ENCODE measurements around the gene ANAPC4.
A peak's percentile ranks its signal among the peaks of the same experiment; 100 is the strongest.

ANAPC4 gene

DNA sequence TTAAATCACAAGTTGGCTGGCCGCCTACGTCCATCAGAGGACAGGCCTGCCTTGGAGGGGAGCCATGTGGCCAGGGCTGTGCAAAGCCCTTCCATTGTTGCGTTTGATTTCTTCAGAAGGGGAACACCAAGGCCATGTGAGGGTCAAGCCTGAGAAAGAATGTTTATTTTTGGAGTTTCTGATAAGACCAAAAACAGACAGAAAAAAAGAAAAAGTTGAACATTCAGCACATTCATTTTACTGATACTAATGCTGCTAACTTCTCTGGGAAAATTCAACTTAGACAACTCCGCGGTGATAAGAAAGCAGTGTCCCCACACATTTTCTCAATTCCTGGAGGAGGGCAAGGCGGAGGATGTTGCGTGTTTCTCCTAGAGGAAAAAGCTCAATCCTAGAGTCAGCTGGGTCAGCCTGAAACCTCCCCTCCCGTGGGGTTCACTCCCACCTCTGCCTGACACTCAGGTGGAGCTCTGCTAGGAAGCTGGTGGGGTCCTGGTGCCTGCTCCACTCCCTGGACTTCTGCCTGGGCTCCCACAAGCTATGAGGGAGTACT, 63.5 kb downstream of the ANAPC4 start:
- no peak for ATAC-seq
- H3K36me3 Mint-ChIP-seq = peaks cover 5% of the 10 kb centered on the region
- H3K9me3 Mint-ChIP-seq = peaks cover 5% of the 10 kb centered on the region
- no peaks in the 10 kb centered on the region for H3K27me3 Mint-ChIP-seq
- no peak overlapping the region for H3K4me3 Mint-ChIP-seq
- no peak overlapping the region for H3K27ac Mint-ChIP-seq
- H3K4me1 Mint-ChIP-seq = no peaks in the 10 kb centered on the region

DNA sequence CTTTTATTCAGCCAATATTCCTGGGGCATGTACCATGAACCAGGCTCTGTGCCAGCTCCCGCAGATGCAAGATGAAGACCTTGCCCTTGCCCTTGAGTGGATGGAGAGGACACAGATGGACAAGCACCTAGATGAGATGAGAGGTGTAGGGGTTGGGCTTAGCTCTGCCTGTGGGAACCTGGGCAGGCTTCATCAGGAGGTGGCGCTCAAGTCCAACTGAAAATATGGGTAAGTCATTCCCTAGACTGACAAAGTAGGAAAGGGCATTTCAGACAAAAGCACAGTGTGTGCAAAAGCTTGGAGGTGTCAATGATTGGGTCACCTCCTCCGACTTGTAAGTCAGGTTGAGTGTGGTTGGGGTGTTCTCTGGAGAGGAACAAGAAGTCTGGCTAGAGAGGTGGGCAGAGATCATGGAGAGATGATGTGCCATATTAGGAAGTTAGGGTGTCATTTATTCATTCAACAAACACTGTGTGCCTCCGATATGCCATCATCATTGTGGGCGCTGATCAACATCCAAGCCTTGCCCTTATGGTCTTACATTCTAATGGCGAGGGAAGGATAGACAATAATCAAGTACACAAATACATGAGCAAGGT, 64.6 kb downstream of the ANAPC4 start:
- peaks cover 5% of the 10 kb centered on the region for H3K36me3 Mint-ChIP-seq
- peak; percentile 34 for ATAC-seq

DNA sequence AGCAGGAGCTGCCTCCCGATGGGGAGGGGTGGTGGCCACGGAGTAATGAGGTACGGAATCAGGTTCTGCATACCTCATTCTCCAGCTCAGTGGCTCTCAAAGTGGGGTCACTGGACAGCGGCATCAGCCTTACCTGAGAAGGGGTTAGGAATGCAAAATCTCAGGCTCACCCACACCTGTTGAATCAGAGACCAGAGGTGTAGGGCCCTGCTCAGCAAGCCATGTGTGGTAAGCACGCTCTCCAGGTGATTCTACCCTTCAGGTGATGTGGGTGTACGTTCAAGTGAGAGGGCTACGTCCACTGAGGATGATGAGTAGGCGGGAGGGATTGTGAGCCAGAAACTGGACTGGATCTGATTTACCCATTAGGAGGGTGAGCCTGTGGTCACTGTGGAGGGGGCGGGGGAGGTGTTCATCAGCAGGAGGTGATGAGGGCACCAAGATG, 65.8 kb downstream of the ANAPC4 start:
- no peak overlapping the region for H3K4me3 Mint-ChIP-seq
- no peak for ATAC-seq
- no peaks in the 10 kb centered on the region for H3K27me3 Mint-ChIP-seq
- H3K36me3 Mint-ChIP-seq = peaks cover 5% of the 10 kb centered on the region
- peaks cover 5% of the 10 kb centered on the region for H3K9me3 Mint-ChIP-seq
- no peaks in the 10 kb centered on the region for H3K4me1 Mint-ChIP-seq
- H3K27ac Mint-ChIP-seq = no peak overlapping the region

More for the DNA sequence above, 64.6 kb downstream of the ANAPC4 start:
- no peak overlapping the region for H3K27ac Mint-ChIP-seq
- no peaks in the 10 kb centered on the region for H3K27me3 Mint-ChIP-seq
- no peaks in the 10 kb centered on the region for H3K4me1 Mint-ChIP-seq
- peaks cover 5% of the 10 kb centered on the region for H3K9me3 Mint-ChIP-seq
- H3K4me3 Mint-ChIP-seq = no peak overlapping the region

DNA sequence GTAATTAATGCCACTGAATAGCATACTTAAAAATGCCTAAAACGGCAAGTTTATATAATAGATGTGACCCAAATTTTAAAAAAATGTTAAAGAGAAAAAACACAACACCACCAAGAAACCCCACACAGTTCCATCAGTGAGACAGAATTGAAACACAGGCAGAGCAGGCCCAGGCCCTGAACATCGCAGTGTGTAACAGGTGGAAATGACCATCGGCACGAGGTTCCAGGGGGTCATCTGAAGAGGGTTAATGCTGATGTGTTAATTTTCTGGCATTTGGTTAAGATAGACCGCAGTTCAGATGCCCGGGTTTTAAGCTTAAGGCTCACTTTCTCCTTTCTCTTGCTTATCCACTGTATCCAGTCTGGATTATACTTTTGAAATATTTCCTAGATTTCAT, 66.8 kb downstream of the ANAPC4 start:
- ATAC-seq = no peak
- no peaks in the 10 kb centered on the region for H3K27me3 Mint-ChIP-seq
- H3K4me3 Mint-ChIP-seq = no peak overlapping the region
- peaks cover 4% of the 10 kb centered on the region for H3K9me3 Mint-ChIP-seq
- H3K27ac Mint-ChIP-seq = no peak overlapping the region
- H3K36me3 Mint-ChIP-seq = peaks cover 3% of the 10 kb centered on the region
- no peaks in the 10 kb centered on the region for H3K4me1 Mint-ChIP-seq

DNA sequence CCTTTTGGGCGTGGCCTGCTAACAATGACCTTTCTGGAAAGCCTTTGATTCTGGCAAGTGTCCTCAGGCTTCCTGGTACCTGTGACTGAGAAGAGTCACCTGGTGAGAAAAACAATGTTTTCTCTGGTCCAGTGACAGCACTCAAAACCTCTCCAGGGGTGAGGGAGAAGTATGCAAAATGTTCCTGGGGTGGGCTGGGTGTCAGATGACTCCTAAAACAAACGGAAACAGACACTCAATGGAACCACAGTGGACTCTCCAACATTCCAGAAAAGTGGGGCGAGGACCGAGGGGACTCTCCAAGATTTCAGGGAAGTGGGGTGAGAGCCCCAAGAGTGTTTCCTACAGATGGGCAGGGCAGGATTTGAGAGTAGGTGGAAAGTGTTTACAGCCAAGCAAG, 69.5 kb downstream of the ANAPC4 start:
- H3K9me3 Mint-ChIP-seq = no peaks in the 10 kb centered on the region
- no peak overlapping the region for H3K27ac Mint-ChIP-seq
- no peaks in the 10 kb centered on the region for H3K4me1 Mint-ChIP-seq
- peaks cover 10% of the 10 kb centered on the region for H3K27me3 Mint-ChIP-seq
- ATAC-seq = no peak
- H3K4me3 Mint-ChIP-seq = no peak overlapping the region
- no peaks in the 10 kb centered on the region for H3K36me3 Mint-ChIP-seq

DNA sequence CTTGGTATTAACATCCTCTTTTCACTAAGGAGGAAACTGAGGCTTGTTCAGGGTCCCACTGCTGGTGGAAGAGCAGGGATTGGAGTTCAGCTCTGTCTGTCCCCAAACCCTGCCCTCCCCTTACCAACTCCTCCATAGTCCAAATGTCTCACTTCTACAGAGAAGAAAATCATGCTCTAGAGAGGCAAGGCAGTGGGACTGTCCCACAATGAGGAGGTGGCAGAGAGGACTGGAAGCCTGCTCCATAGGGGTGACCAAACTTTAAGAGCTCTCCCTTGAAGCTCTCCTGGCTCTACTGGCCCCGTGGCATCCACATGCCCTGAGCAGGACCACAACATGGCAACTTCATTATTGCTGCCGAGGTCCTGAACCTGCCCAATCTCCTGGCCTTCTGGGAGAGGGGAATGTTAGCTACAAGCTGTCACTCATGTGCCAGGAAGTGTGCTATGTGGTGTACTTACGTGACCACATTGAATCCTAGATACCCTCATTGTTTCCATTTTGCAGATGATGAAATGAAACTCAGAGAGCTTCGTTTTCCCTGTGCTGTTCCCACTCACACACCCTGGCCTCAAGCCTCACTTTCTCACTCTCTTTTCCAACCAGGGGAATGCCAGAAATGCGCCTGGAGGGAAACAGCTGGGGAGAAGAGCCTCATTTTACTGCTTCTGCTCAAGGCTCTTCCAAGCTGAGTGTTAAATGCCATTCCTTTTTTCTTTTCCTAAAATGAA, 71.5 kb downstream of the ANAPC4 start:
- no peaks in the 10 kb centered on the region for H3K36me3 Mint-ChIP-seq
- no peaks in the 10 kb centered on the region for H3K9me3 Mint-ChIP-seq
- peaks cover 10% of the 10 kb centered on the region for H3K27me3 Mint-ChIP-seq
- H3K4me3 Mint-ChIP-seq = no peak overlapping the region
- no peak overlapping the region for H3K27ac Mint-ChIP-seq
- peak; percentile 28 for ATAC-seq
- no peaks in the 10 kb centered on the region for H3K4me1 Mint-ChIP-seq

DNA sequence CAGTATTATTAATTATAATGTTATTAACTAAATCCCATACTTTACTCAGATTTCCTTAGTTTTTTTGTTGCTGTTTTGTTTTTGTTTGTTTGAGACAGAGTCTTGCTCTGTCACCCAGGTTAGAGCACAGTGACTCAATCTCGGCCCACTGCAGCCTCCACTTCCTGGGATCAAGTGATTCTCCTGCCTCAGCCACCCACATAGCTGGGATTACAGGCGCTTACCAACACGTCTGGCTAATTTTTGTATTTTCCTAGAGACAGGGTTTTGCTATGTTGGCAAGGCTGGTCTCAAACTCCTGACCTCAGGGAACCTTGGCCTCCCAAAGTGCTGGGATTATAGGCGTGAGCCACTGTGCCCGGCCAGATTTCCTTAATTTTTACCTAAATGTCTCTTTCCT, 72.2 kb downstream of the ANAPC4 start:
- Mint-ChIP-seq H3K27ac (no peak overlapping the region), H3K27me3 (peaks cover 10% of the 10 kb centered on the region), H3K4me3 (no peak overlapping the region), H3K9me3 (no peaks in the 10 kb centered on the region), H3K36me3 (no peaks in the 10 kb centered on the region), H3K4me1 (no peaks in the 10 kb centered on the region)
- ATAC-seq = no peak

DNA sequence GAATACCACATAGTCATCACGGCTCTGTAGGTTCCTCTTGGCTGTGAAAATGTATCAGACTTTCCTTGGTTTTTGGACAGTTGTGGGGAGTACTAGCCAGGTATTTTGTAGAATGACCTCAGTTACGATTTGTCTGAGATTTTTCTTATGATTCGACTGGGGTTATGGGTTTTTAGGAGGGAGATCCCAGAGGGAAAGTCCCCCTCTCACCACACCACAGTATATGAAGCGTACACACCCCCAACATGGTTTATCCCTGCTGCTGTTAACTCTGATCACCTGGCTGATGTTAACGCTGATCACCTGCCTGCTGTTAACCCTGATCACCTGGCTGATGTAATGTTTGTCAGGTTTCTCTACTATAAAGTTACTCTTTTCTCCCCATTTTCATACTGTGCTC, 72.6 kb downstream of the ANAPC4 start:
- no peak overlapping the region for H3K27ac Mint-ChIP-seq
- no peaks in the 10 kb centered on the region for H3K36me3 Mint-ChIP-seq
- H3K4me3 Mint-ChIP-seq = no peak overlapping the region
- no peak for ATAC-seq
- peaks cover 10% of the 10 kb centered on the region for H3K27me3 Mint-ChIP-seq
- no peaks in the 10 kb centered on the region for H3K9me3 Mint-ChIP-seq
- no peaks in the 10 kb centered on the region for H3K4me1 Mint-ChIP-seq

DNA sequence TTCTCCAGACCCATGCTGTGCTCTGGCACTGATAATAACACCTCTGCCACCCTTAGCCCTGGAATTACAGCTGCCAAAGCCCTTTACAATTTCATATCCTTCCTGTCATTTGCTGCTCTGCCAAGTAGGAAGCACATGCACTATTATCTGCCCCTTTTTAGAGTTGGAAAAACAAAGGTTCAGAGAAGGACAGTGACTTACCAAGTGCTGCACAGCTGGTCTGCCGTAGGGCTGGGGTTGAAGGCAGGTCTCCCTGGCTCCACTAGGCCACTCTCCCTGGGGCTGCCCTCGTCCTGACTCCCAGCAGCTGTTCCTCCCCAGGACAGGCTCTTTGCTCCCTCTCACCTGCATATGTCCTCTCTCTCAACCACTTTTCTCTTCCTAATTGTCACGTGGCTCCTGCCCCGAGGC, 73.4 kb downstream of the ANAPC4 start:
- H3K27me3 Mint-ChIP-seq = peaks cover 10% of the 10 kb centered on the region
- no peaks in the 10 kb centered on the region for H3K36me3 Mint-ChIP-seq
- ATAC-seq = no peak
- H3K9me3 Mint-ChIP-seq = no peaks in the 10 kb centered on the region
- no peak overlapping the region for H3K27ac Mint-ChIP-seq
- no peaks in the 10 kb centered on the region for H3K4me1 Mint-ChIP-seq
- H3K4me3 Mint-ChIP-seq = no peak overlapping the region

DNA sequence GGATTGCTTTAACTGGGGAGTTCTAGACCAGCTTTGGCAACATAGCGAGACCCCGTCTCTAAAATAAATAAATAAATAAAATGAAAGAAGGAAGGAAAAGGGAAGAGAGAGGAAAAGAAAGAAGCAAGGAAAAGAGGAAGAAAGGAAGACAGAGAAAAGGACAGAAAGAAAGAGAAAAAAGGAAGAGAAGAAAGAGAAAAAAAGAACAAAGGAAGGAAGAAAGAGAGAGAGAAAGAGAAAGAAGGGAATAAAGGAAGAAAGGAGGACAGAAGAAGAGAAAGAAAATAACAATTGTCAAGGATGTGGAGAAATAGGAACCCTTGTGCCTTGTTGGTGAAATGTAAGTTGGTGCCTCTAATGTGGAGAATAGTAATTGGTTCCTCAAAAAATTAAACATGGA, 74.6 kb downstream of the ANAPC4 start:
- Mint-ChIP-seq H3K4me3 (no peak overlapping the region), H3K4me1 (no peaks in the 10 kb centered on the region), H3K36me3 (no peaks in the 10 kb centered on the region), H3K9me3 (no peaks in the 10 kb centered on the region), H3K27ac (no peak overlapping the region), H3K27me3 (peaks cover 10% of the 10 kb centered on the region)
- ATAC-seq = no peak

DNA sequence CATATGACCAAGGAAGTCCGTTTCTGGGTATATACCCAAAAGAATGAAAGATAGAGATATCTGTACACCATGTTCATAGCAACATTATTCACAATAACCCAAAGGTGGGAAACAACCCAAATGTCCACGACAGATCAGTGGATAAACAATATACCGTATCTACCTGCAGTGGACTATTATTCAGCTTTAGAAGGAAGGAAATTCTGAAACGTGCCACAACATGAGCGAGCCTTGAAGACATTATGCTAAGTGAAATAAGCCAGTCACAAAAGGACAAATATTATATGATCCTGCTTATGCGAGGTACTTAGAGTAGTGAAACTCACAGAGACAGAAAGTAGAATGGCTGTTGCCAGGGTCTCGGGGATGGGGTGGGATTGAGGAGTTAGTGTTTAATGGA, 75.0 kb downstream of the ANAPC4 start:
- no peak for ATAC-seq
- Mint-ChIP-seq H3K4me1 (no peaks in the 10 kb centered on the region), H3K4me3 (no peak overlapping the region), H3K9me3 (no peaks in the 10 kb centered on the region), H3K36me3 (no peaks in the 10 kb centered on the region), H3K27me3 (peaks cover 10% of the 10 kb centered on the region), H3K27ac (no peak overlapping the region)

DNA sequence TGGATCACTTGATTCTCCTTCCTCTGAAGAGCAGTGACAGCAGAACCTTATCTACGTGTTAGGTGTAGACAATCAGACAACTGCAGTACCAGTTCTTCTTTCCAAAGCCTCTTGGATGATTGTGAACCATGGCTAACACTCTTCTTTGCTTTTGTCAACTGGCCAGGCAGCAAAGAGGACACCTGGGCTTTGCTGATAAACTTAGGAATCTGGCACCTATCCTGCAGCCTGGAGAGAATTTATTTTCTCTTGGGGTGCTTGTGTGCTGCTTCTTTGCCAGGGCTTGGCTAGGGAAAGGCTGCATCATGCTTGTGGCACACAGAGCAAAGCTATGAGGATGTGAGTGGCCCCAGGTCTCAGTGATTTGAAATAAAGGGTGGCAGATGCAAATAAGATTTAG, 77.4 kb downstream of the ANAPC4 start:
- no peaks in the 10 kb centered on the region for H3K36me3 Mint-ChIP-seq
- H3K4me3 Mint-ChIP-seq = no peak overlapping the region
- H3K27ac Mint-ChIP-seq = no peak overlapping the region
- H3K27me3 Mint-ChIP-seq = peaks cover 10% of the 10 kb centered on the region
- no peaks in the 10 kb centered on the region for H3K4me1 Mint-ChIP-seq
- H3K9me3 Mint-ChIP-seq = no peaks in the 10 kb centered on the region
- no peak for ATAC-seq

DNA sequence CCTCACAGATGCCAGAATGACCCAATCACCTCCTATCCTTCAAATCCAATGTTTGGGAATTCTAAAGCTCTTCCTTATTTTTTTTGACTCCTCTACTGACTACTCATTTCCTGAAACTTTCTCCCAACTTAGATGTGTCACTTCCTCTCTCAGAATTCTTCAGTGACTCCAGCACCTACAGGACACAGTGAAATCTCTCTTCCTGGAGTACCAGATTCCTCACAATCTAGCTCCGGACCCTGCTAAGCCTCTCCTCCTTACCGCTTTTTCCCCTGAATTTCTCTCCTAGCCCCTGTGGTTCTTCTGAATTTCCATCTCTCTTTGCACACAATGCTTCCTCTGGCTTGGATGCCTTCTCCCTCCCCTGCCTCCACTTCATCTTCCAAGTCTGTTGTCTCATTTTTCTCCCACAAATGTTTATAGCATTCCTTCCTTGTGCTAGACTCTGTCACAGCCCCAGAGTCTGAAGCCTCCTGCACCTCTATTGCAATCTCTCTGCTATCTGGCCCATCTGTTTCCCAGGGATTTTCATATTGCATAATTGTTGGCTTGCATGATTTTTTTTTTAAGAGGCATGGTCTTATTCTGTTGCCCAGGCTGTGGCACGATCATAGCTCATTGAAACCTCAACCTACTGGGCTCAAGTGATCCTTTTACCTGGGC, 80.1 kb downstream of the ANAPC4 start:
- no peaks in the 10 kb centered on the region for H3K36me3 Mint-ChIP-seq
- no peaks in the 10 kb centered on the region for H3K27me3 Mint-ChIP-seq
- ATAC-seq = no peak
- no peak overlapping the region for H3K4me3 Mint-ChIP-seq
- no peaks in the 10 kb centered on the region for H3K4me1 Mint-ChIP-seq
- H3K9me3 Mint-ChIP-seq = no peaks in the 10 kb centered on the region
- H3K27ac Mint-ChIP-seq = no peak overlapping the region

DNA sequence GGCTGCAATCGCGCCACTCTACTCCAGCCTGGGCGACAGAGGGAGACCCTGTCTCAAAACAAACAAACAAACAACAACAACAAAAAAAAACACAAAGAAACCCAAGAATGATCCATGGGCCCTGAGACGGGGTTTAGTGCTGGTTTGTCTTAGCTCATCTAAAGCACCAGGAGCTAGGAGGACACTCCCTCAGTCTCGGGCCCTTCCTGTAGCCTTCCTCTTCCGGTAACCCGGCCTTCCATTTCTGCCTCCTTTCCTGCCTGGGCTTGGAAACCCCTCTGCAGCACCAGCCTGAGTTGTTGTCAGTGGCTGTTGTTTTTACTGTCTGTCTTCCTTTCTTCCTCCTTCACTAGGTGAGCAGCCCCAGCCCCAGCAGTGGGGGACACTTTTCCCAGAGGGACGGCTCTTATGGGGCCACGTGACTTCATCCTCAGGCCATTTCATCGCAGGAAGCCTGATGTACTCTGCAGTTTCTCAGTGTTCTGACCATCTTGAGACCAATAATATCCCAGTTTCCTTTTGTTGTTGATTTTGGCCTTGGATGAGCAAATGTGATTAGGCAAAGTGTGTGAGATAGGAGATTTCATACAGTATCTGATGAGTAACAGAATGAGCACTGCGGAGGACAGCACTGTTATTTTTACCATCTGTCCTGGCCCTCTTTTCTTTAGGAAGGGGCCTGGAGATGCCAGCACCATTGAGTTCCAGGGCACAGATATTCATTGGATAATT, 90.1 kb downstream of the ANAPC4 start:
- H3K36me3 Mint-ChIP-seq = no peaks in the 10 kb centered on the region
- H3K4me1 Mint-ChIP-seq = no peaks in the 10 kb centered on the region
- no peaks in the 10 kb centered on the region for H3K27me3 Mint-ChIP-seq
- H3K4me3 Mint-ChIP-seq = no peak overlapping the region
- no peaks in the 10 kb centered on the region for H3K9me3 Mint-ChIP-seq
- ATAC-seq = no peak
- no peak overlapping the region for H3K27ac Mint-ChIP-seq

DNA sequence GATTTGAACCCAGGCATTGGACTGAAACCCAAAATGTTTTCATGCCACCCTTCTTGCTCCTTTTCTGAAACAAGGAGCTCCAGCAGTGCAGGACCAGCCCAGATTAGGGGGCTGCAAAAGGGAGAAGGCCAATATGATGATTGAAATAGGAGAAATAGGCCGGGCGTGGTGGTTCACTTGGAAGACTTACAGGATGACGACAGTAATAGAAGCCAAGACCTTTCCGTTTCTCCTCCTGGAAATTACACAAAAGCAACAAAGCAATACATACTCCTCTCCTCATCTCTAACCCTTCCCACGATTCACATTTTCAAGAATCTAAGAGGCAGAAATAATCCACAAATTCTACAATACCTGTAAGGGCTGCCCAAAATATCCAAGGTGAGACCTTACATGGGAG, 90.8 kb downstream of the ANAPC4 start:
- Mint-ChIP-seq H3K9me3 (no peaks in the 10 kb centered on the region), H3K4me1 (no peaks in the 10 kb centered on the region), H3K27me3 (no peaks in the 10 kb centered on the region), H3K36me3 (no peaks in the 10 kb centered on the region), H3K4me3 (no peak overlapping the region), H3K27ac (no peak overlapping the region)
- no peak for ATAC-seq

Measured in stimulated activated memory B cell treated with anti-CD40 and anti-IgM and Interleukin-4, amounts not matched to agents 10 μg/mL and 1 μg/mL and 100 μg/mL, for 72 hours (primary cell).